ENCODE results near the gene SPATA6L.

The SPATA6L gene

GRCh38 chr9:4585135-4585534, 81.1 kb downstream of the SPATA6L start:
- no peak overlapping the region for H3K4me3 ChIP-seq (ENCODE audit: insufficient read depth, low read length, poor library complexity, severe bottlenecking)
- H3K9ac ChIP-seq (ENCODE audit: low read length) = no peak overlapping the region
- no peaks in the 10 kb centered on the region for H3F3A ChIP-seq (ENCODE audit: insufficient read depth)
- H3K9me2 ChIP-seq (replicated peaks; ENCODE audit: insufficient read depth, low read length) = no peaks in the 10 kb centered on the region
- no peaks in the 10 kb centered on the region for H3K79me2 ChIP-seq (ENCODE audit: insufficient read depth, low read length)
- H4K20me1 ChIP-seq (ENCODE audit: low read depth, low read length) = no peaks in the 10 kb centered on the region
- no peak overlapping the region for H2AFZ ChIP-seq (ENCODE audit: low read depth, low read length, severe bottlenecking)
- no peak overlapping the region for H3K4me2 ChIP-seq (ENCODE audit: low read depth, low read length, poor library complexity, severe bottlenecking)
- TF ChIP-seq EZH2phosphoT487 (conservative IDR thresholded peaks at IDR 0.05; ENCODE audit: low read length) = no peak
- H3K27ac ChIP-seq (ENCODE audit: low read depth, low read length) = no peak overlapping the region
- no peaks in the 10 kb centered on the region for H3K27me3 ChIP-seq (ENCODE audit: low read length)
- H3K36me3 ChIP-seq (ENCODE audit: low read length) = no peaks in the 10 kb centered on the region
- H3K9me3 ChIP-seq (ENCODE audit: insufficient read depth, low read length) = no peaks in the 10 kb centered on the region

DNA sequence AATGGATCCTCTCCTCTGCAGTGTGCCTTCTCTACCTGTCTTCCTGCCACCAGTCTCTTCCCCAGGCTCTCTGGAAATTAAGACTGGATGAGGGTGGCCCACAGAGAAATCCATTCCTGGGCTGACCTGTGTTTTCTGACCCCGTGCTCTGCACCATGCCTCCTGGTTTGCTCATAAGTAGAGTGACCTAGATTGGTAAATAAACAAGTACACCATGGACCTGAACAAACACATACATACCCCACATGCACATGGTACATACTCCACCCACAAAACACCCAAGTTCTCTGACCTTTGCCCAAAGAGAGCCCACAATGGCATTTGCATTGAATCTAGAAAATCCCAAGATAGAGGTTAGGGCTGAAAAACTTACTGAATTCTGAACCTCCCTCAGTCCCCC, 81.6 kb downstream of the SPATA6L start:
- Histone ChIP-seq H3K4me2 (ENCODE audit: low read depth, low read length, poor library complexity, severe bottlenecking) (no peak overlapping the region), H3F3A (ENCODE audit: insufficient read depth) (no peaks in the 10 kb centered on the region), H3K9me3 (ENCODE audit: insufficient read depth, low read length) (no peaks in the 10 kb centered on the region), H3K4me3 (ENCODE audit: insufficient read depth, low read length, poor library complexity, severe bottlenecking) (no peak overlapping the region), H3K27me3 (ENCODE audit: low read length) (no peaks in the 10 kb centered on the region), H3K27ac (ENCODE audit: low read depth, low read length) (no peak overlapping the region), H3K79me2 (ENCODE audit: insufficient read depth, low read length) (no peaks in the 10 kb centered on the region), H2AFZ (ENCODE audit: low read depth, low read length, severe bottlenecking) (no peak overlapping the region), H4K20me1 (ENCODE audit: low read depth, low read length) (no peaks in the 10 kb centered on the region), H3K36me3 (ENCODE audit: low read length) (no peaks in the 10 kb centered on the region), H3K9me2 (replicated peaks; ENCODE audit: insufficient read depth, low read length) (no peaks in the 10 kb centered on the region), H3K9ac (ENCODE audit: low read length) (no peak overlapping the region)
- TF ChIP-seq EZH2phosphoT487 (conservative IDR thresholded peaks at IDR 0.05; ENCODE audit: low read length) = no peak
- TF ChIP-seq CTCF (IDR thresholded peaks at IDR 0.05; ENCODE audit: insufficient read depth, low read length, poor library complexity, severe bottlenecking) = no peak

GRCh38 chr9:4583001-4583400, 83.3 kb downstream of the SPATA6L start:
- Histone ChIP-seq H3K27me3 (ENCODE audit: low read length) (no peaks in the 10 kb centered on the region), H3K9ac (ENCODE audit: low read length) (no peak overlapping the region), H3K9me2 (replicated peaks; ENCODE audit: insufficient read depth, low read length) (no peaks in the 10 kb centered on the region), H3K4me2 (ENCODE audit: low read depth, low read length, poor library complexity, severe bottlenecking) (no peak overlapping the region), H3K79me2 (ENCODE audit: insufficient read depth, low read length) (no peaks in the 10 kb centered on the region), H3F3A (ENCODE audit: insufficient read depth) (no peaks in the 10 kb centered on the region), H3K27ac (ENCODE audit: low read depth, low read length) (no peak overlapping the region), H3K9me3 (ENCODE audit: insufficient read depth, low read length) (no peaks in the 10 kb centered on the region), H2AFZ (ENCODE audit: low read depth, low read length, severe bottlenecking) (no peak overlapping the region), H3K4me3 (ENCODE audit: insufficient read depth, low read length, poor library complexity, severe bottlenecking) (no peak overlapping the region), H4K20me1 (ENCODE audit: low read depth, low read length) (no peaks in the 10 kb centered on the region), H3K36me3 (ENCODE audit: low read length) (no peaks in the 10 kb centered on the region)
- no peak for TF ChIP-seq CTCF (IDR thresholded peaks at IDR 0.05; ENCODE audit: insufficient read depth, low read length, poor library complexity, severe bottlenecking)
- no peak for TF ChIP-seq EZH2phosphoT487 (conservative IDR thresholded peaks at IDR 0.05; ENCODE audit: low read length)

DNA sequence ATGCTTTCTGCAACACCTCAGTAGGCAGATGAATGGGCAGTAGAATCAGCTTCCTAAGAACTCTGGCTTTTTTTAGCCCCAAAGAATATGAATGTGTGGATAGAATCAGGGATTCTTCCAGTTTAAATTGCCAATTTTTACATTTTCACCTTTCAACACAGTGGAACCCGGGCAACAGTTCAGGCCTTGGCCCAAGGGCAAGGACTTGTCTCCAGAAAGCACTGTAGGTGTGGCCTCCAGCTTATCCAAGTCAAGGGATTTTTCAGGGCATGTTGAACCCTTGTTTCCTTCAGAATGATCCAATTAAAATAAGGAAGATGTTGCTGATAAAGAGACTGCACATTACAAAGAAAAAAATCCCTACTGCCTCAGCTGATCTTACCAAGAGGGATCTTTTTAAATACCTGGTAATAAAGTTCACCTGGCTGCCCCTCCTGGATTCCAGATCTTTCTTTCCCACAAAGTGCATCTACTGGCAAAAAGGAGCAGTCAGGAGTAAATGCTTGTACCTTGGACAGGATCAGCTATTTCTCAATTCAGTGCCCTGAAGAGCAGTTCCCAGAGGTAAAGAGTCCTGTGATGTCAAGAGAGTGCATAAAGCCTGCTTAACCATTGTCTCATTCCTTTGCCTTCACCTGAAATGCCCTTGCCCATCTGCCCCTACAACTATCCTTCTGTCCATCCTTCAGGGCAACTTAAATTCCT, 84.3 kb downstream of the SPATA6L start:
- Histone ChIP-seq H3K4me3 (ENCODE audit: insufficient read depth, low read length, poor library complexity, severe bottlenecking) (no peak overlapping the region), H3K4me2 (ENCODE audit: low read depth, low read length, poor library complexity, severe bottlenecking) (no peak overlapping the region), H2AFZ (ENCODE audit: low read depth, low read length, severe bottlenecking) (no peak overlapping the region)

More for the DNA sequence above, 84.3 kb downstream of the SPATA6L start:
- Histone ChIP-seq H3F3A (ENCODE audit: insufficient read depth) (no peaks in the 10 kb centered on the region), H3K9me2 (replicated peaks; ENCODE audit: insufficient read depth, low read length) (no peaks in the 10 kb centered on the region), H3K27ac (ENCODE audit: low read depth, low read length) (no peak overlapping the region), H3K36me3 (ENCODE audit: low read length) (no peaks in the 10 kb centered on the region), H4K20me1 (ENCODE audit: low read depth, low read length) (no peaks in the 10 kb centered on the region), H3K9ac (ENCODE audit: low read length) (no peak overlapping the region), H3K27me3 (ENCODE audit: low read length) (no peaks in the 10 kb centered on the region), H3K9me3 (ENCODE audit: insufficient read depth, low read length) (no peaks in the 10 kb centered on the region), H3K79me2 (ENCODE audit: insufficient read depth, low read length) (no peaks in the 10 kb centered on the region)
- no peak for TF ChIP-seq EZH2phosphoT487 (conservative IDR thresholded peaks at IDR 0.05; ENCODE audit: low read length)
- no peak for TF ChIP-seq CTCF (IDR thresholded peaks at IDR 0.05; ENCODE audit: insufficient read depth, low read length, poor library complexity, severe bottlenecking)

All from SU-DHL-6 (cell line).